Endothelial cell (in vitro differentiated cells): Measurements from ENCODE around the gene CYP4F8. TPM values are rescaled to one million over a fixed set of nuclear protein-coding genes. Genes with fewer than 3 reads are reported as not detected.

ENCODE experiments used
- DNase-seq: peaks from one replicate; pipeline ENCODE4 v3.0.0; 2021; ENCODE audit warnings: low spot score
- H3K27ac Mint-ChIP-seq: one replicate; pipeline ENCODE4 v1.8.0; 2021; ENCODE audit warnings: mixed read lengths, inconsistent platforms; ENCODE audit not compliant: unreplicated experiment
- H3K27me3 Mint-ChIP-seq: one replicate; pipeline ENCODE4 v1.8.0; 2021; ENCODE audit warnings: mild to moderate bottlenecking, moderate library complexity, mixed read lengths, inconsistent platforms; ENCODE audit not compliant: unreplicated experiment
- H3K36me3 Mint-ChIP-seq: one replicate; pipeline ENCODE4 v1.8.0; 2021; ENCODE audit warnings: mild to moderate bottlenecking, low read depth, mixed read lengths, inconsistent platforms; ENCODE audit not compliant: unreplicated experiment
- H3K4me1 Mint-ChIP-seq: one replicate; pipeline ENCODE4 v1.8.0; 2021; ENCODE audit warnings: mild to moderate bottlenecking, mixed read lengths, inconsistent platforms; ENCODE audit not compliant: unreplicated experiment
- H3K4me3 Mint-ChIP-seq: one replicate; pipeline ENCODE4 v1.8.0; 2021; ENCODE audit warnings: mild to moderate bottlenecking, mixed read lengths, inconsistent platforms; ENCODE audit not compliant: unreplicated experiment
- H3K9me3 Mint-ChIP-seq: one replicate; pipeline ENCODE4 v1.8.0; 2021; ENCODE audit warnings: mixed read lengths, inconsistent platforms; ENCODE audit not compliant: unreplicated experiment
- CTCF ChIP-seq: fragments of 200-600 bp; sonication (generic); IDR thresholded peaks from one replicate; pipeline ENCODE4 v1.5.0; 2021; ENCODE audit warnings: antibody characterized with exemption; ENCODE audit not compliant: unreplicated experiment
- total RNA-seq: library from RNA; stranded (reverse); fragmentation: NEBNext Ultra II Directional; extraction: Animal tissue kit (Norgen Biotek cat#: 25700); gene quantifications from one replicate; pipeline ENCODE4 v1.2.1, GENCODE V29; 2021; ENCODE audit not compliant: unreplicated experiment

CYP4F8 gene
- total RNA-seq, 1 donor from 2014 or later, result not detected

GRCh38 chr19:15628236-15629002, 13.4 kb downstream of the CYP4F8 start:
- Mint-ChIP-seq H3K27me3 (no peaks in the 10 kb centered on the region), H3K27ac (no peak overlapping the region), H3K4me3 (no peak overlapping the region), H3K36me3 (peaks cover 5% of the 10 kb centered on the region), H3K9me3 (peaks cover 22% of the 10 kb centered on the region), H3K4me1 (no peaks in the 10 kb centered on the region)
- no peak for TF ChIP-seq CTCF
- no peak for DNase-seq

- Mint-ChIP-seq H3K9me3 (peaks cover 20% of the 10 kb centered on the region), H3K4me1 (no peaks in the 10 kb centered on the region), H3K36me3 (peaks cover 5% of the 10 kb centered on the region), H3K4me3 (no peak overlapping the region), H3K27ac (no peak overlapping the region), H3K27me3 (no peaks in the 10 kb centered on the region)
- no peak for DNase-seq
- peak; percentile 46 for TF ChIP-seq CTCF
These were observed 14.2 kb downstream of the CYP4F8 start for GRCh38 chr19:15629003-15629880.

GRCh38 chr19:15631817-15632216, 16.8 kb downstream of the CYP4F8 start:
- H3K4me1 Mint-ChIP-seq, result no peaks in the 10 kb centered on the region
- peaks cover 8% of the 10 kb centered on the region for H3K36me3 Mint-ChIP-seq
- peaks cover 3% of the 10 kb centered on the region for H3K27me3 Mint-ChIP-seq
- TF ChIP-seq CTCF, result no peak
- peaks cover 27% of the 10 kb centered on the region for H3K9me3 Mint-ChIP-seq
- DNase-seq, result no peak
- no peak overlapping the region for H3K4me3 Mint-ChIP-seq
- H3K27ac Mint-ChIP-seq, result no peak overlapping the region

- no peaks in the 10 kb centered on the region for H3K4me1 Mint-ChIP-seq
- H3K9me3 Mint-ChIP-seq, result peaks cover 29% of the 10 kb centered on the region
- no peak for DNase-seq
- peaks cover 3% of the 10 kb centered on the region for H3K27me3 Mint-ChIP-seq
- peaks cover 8% of the 10 kb centered on the region for H3K36me3 Mint-ChIP-seq
- H3K27ac Mint-ChIP-seq, result no peak overlapping the region
- H3K4me3 Mint-ChIP-seq, result no peak overlapping the region
- TF ChIP-seq CTCF, result no peak
These were observed 18.2 kb downstream of the CYP4F8 start for GRCh38 chr19:15633082-15633835.
